CD4-positive, alpha-beta T cell treated with Interleukin-4 for 4 hours (primary cell): ENCODE results near the gene PARD3.
"Not testable (repeated sequence)": the region's sequence is repeated elsewhere in the genome, so short reads cannot be mapped to it uniquely, and the experiment has no call there.

Experiments used
- DNase-seq: peaks from one replicate; pipeline ENCODE4 v3.0.0-alpha.2; 2020

PARD3 gene

DNA sequence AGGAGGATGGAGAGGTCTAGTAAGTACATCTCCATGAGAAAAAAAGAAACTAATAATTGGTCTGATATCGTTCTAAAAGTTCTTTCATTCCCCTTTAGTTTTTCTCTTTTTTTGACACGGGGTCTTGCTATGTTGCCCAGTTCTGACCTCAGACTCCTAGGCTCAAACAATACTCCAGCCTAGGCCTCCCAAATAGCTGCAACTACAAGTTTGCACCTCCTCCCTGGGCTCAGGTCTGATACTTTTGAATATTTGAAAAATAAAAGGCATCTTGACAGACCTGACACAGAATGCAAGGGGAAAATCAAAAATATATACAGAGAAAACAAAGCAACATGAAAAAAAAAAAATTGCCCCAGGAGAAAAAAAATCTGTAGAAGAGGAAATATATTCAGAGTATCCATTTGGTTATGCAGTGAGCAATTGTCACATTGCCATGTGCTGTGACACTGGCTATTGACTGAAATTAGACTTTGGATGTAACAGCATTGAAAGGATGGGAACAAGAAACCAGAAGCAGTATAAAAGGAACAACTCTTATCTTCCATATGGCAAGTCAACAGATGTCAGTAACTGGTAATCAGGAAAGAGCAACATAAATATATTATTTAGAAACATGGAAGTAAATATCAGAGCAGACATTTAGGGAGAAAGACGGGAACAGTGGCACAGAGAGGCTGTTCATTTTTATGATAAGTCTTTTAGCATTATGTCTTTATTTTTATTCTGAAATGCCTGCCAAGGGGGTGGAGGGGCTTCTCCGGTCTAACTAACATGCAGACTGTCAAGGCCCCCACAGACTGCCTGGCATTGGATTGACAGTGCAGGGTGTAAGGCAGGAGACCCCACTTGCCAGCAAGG lies 408.4 kb downstream of the PARD3 start:
- no peak for DNase-seq

DNA sequence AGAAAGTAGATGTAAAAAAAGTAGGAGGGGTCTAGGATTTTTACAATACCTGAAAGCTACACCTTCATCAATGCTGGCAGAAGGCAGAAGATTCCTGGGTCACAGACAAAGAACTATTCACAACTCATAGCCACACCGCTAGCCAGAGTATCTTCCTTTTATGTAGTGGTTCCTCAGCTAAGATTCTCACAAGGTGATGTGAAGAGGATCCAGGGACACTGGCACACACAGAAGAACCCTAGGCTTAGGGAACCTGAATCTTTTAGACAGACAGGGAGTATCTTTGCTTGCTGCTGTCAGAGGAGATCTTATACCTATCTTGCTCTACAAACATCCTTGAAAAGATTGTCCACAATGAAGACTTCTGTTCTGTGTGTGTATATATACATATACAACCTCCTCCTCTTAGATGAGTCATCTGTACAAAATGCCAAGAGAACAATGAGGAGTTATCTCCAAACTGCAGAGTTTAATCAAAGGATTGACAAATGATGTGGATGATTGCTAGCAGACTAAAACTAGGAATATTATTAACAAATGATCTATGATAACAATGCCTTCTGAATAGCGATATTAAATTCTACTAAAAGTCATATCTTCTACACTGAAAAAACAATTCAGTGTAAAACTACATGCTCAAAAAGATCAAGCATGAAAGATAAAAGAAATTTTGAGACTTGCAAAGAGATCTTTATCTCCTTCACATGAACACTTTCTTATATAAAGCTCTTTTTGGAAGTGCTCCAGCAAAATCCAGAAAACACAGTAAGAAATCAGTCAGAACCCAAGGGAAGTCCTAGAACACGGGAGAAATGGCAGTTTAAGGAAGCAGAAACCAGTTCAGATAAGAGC lies 409.3 kb downstream of the PARD3 start:
- no peak for DNase-seq

DNA sequence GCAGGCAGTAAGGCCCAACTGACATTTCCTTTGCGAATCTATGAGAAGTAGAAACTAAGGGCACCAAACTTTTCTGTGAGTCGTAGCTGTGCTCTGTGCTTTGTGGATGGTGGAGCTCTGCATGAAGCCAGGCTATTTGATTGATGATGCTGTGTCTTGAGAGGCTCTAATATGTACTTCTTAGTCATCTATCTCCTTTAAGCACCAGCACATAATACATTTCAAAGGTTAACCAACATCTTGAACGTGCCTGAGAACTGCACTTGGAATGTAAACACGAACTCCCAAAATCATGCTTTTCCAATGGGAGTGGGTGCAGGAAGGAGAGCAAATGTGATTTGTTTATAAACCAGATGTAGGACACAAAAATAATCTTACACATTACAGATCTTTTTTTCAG lies 411.6 kb downstream of the PARD3 start:
- DNase-seq: no peak

DNA sequence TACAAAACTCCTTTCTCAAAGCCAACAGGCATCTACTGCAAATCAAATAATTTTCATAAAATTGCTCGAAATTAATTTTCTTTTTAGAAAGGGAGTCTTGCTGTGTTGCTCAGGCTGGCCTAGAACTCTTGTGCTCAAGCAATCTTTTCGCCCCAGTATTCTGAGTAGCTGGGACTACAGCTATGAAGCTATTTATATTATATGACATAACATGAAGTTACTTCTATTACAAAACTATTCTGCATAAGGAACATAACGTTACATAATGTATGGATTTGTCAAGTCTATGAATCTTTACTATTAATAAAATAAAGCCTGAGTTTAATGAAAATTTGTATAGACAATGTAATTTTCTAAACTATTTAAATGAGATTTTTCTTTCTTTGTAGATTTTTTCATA lies 415.0 kb downstream of the PARD3 start:
- DNase-seq: no peak

GRCh38 chr10:34399013-34399412 lies 416.1 kb downstream of the PARD3 start:
- DNase-seq: no peak

DNA sequence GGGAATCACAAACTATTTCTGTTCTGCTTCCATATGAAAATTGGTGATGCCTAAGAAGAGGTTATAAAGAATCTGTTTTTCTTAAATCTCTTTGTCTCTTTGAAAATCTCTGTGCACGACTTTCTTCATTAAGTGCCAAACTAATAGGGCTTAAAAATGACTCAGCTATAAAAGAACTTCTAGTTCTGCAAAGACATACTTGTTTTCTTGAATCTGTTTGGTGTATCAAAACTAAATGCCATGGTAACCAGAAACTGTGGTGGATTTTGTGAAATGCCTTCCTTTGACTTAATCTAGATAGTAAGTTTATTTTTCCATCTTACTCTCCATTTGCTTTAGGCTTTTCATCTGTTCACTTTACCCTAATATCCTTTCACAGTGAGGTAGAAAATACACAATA lies 417.8 kb downstream of the PARD3 start:
- no peak for DNase-seq

- DNase-seq: no peak
Measured at GRCh38 chr10:34396663-34397062, 418.4 kb downstream of the PARD3 start.

DNA sequence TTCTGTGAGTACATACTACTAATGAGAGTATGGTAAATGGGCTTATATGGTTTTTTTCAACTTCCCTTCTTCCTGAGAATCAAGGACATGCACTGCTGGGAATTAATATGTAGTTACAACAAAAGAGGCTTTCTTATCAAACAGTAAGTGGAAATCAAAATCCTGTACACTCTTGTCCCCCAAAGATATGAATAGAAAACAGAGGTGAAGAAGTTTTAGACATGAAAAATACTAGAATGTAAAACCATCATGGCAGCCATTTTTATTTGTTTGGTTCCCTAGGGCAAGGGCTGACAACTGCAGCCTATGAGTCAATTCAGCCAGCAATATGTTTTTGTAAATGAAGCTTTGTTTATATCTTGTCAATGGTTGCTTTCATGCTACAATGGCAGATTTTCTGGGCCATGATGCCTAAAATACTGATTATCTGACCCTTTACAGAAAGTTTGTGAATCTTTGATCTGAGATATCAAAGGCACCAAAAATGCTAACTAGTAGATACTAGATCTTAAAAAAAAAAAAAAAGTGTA lies 422.4 kb downstream of the PARD3 start:
- no peak for DNase-seq

- not testable (repeated sequence) for DNase-seq
Measured at GRCh38 chr10:34391168-34391567, 423.9 kb downstream of the PARD3 start.

DNA sequence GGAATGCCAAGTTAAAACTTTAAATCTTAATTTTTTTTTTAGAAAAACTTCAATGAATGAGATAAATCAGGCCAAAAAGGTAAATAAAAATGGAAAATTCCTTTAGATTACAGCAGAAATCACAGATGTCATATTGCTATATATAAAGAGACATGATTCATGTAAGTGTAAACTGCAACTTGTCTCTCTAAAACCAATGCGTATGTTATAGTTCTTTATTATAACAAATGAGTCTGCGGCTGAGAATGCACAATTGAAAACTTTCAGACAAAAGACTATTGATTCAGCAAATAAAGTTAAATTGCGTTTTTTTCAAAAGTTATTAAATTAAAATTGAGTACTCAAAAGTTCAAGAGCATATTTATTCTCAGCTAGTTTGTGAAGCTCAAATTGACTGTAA lies 425.3 kb downstream of the PARD3 start:
- no peak for DNase-seq

- DNase-seq: no peak
Measured at GRCh38 chr10:34386921-34387320, 428.2 kb downstream of the PARD3 start.

GRCh38 chr10:34384372-34384771 lies 430.7 kb downstream of the PARD3 start:
- no peak for DNase-seq

DNA sequence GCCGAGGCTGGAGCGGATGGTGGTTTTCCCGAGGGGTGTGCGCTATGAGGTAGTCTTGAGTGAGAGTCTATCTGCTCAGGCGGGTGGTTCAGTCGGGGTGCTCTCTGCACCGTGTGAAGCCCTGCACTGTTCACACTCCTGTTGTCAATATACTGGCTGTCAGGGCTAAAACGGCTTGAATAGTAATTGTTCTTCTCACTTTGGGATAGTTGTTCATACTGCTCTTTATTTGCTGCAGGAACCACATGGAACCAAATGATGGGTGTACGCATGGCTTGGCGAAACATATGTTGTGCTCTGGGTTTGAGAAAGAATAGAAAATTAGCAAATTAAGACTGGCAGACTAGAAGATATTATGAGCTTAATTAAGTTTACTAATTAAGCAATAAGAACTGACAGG lies 432.5 kb downstream of the PARD3 start:
- no peak for DNase-seq

DNA sequence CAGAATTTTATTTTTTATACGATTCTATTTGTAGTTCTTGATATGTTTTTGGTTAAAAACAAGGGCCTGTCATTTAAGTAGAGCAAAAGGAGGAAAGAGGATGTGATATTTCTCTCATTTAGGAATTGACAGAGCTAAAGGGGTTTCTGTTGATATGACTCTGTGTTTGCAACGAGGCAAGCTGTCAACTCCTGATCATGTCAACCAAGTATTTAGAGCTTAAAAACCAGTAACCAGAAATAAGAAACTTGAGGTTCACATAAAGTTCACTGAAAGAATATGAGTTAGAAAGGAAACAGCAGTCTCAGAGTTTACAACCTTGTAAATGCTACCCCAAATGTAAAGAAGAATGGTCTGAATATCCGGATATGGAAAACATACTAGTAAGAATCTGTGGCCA lies 434.2 kb downstream of the PARD3 start:
- DNase-seq: no peak

- DNase-seq: no peak
Measured at GRCh38 chr10:34378297-34378696, 436.8 kb downstream of the PARD3 start.

DNA sequence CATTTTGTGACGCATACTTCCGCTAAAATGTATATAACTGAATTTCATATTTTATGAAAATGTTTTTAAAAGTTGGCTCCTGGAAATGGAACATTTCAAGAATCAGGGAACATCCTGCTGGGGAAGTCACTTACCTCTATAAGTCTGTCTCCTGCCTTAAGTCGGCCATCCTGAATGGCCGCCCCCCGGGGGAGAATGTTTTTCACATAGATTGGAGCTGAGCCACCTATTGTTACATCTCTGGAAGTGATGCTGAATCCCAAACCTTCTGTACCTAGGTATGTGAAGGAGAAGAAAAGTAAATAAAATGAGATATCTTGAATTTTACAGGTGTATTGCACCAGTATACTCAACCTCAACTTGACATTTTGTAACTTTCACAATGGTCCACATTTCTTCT lies 437.3 kb downstream of the PARD3 start:
- DNase-seq: no peak

DNA sequence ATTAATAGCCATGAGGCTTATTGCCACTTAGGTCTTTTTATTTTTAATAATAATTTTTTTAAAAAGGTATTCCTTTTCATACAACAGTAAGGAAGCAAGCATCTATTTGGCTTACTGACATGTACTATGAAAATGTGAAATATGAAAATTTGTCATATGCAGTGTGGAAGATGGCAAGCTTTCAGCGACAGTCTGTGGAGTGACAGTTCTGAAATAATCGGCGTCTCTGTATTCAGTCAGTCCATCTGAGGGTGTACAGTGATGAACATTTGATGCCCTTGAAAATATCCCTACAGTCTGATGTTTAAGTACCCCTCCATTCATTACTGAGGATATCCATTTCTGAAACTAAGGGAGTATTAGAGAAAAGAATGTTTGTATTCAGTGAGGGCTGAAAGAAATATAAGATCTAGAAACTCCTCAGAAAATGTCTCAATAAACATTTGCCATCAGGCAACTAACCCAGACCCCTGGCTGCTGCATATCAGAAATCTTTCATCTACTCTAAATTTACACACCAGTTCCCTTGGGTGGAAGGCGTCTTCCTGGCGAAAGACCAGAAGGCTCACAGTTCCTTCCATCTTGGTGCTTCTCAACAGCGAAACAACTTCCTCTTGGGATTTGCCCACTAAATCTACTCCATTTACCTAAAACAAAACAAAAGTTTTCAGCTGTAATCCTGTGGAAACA lies 440.6 kb downstream of the PARD3 start:
- no peak for DNase-seq

GRCh38 chr10:34373211-34373610 lies 441.9 kb downstream of the PARD3 start:
- DNase-seq: no peak

DNA sequence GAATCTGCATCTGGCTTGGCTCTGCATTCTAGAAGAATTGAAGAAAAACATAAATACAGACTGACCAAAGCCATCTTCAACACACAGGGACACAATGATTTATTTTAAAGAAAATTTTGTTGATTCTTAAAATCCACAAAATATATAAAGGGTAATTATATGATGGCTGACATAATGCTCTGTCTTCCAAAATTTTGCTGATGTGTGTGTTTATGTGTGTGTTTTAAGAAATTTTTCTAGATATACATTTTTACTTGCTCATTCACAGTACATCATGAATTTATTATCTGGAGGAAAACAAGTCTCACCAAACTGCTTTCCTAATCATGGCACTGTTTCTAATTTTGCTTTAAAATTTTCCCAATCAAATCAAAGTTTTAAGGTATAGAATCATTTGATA lies 442.6 kb downstream of the PARD3 start:
- DNase-seq: no peak

DNA sequence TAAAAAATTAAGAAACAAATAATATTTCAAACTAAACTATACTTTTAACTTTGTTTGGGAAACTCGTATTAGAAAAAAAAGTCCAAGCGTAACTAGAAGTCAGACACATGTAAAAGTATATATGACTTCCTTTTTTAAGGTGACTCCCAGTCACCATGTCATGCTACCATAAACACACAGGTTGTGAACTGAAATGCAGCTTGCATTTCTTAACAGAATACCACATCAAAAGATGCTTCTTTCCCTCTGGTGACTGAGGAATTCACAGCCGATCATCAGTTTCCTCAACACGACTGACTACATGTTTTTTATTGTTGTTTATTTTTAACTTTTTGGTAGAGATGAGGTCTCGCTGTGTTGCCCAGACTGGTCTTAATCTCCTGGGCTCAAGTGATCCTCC lies 445.0 kb downstream of the PARD3 start:
- no peak for DNase-seq

DNA sequence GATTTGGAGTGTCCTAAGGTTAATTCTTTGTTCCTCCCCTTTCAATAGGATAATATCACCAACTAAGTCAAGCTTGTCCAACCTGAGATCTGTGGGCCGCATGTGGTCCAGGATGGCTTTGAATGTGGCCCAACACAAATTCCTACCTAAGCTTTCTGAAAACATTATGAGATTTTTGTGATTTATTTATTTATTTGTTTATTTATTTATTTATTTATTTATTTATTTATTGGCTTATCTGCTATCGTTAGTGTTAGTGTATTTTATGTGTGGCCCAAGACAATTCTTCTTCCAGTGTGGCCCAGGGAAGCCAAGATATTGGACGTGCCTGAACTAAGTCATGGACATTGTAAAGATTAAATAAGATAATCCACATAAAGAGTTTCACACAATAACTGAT lies 446.0 kb downstream of the PARD3 start:
- no peak for DNase-seq

DNA sequence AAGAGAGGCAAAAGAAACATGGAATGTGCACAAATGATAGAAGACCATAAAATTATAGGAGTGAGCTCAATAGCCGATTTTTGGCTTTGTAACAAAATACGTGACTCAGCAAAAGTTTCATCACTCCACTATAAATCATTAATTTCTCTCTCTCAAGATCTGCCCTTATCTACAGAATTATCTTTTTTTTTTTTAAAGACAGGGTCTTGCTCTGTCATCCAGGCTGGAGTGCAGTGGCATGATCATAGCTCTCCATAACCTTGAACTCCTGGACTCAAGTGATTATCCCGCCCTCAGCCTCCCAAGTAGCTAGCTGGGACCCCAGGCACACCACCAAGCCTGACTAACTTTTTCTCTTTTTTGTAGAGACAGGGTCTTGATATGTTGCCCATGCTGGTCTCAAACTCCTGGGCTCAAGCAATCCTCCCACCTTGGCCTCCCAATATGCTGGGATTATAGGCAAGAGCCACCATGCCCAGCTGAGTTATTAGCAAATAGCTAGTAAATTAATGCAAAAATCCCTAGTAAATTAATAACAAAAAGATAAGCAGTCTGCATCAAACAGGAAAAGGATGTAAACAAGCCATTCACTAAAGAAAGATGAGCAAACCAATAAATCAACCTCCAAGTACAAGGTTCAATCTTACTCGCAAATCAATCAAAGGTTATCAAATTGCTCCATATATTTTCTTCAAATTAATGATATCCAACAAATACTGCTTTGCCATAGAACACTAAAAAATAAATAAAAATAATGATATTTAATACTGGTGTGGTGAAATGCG lies 450.7 kb downstream of the PARD3 start:
- no peak for DNase-seq

DNA sequence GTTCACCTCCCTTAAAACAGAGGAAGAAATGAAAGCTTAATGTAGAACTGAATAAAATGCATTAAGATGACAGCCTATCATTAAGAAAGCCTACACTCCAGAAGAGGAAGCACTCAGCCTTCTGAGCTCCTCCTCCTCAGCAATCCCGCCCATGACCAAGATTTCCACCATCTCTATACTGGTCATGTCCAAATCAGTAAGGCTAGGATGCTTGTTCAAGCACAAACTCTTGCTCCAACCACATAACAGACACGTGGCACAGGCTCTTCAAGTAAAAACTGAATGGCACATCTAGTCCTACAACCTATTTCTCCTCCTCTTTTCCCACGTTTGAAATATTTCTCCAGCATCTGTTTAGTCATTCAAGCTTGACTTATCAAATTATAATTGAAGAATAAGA lies 454.1 kb downstream of the PARD3 start:
- no peak for DNase-seq
